ENCODE results near the gene EZH1. TPM values are rescaled to one million over a fixed set of nuclear protein-coding genes. Genes with fewer than 3 reads are reported as not detected.

Gene EZH1
- total RNA-seq, 6 experiments from 2014 or later, result 18.3 to 21.2 (median 19.2) TPM

- TF ChIP-seq CTCF (IDR thresholded peaks at IDR 0.05), result no peak
- DNase-seq, result no peak
- Mint-ChIP-seq H3K27ac (no peak overlapping the region), H3K4me3 (no peak overlapping the region), H3K27me3 (ENCODE audit: insufficient read depth) (peaks cover 37% of the 10 kb centered on the region), H3K36me3 (ENCODE audit: low read depth) (no peaks in the 10 kb centered on the region), H3K9me3 (no peaks in the 10 kb centered on the region), H3K4me1 (ENCODE audit: low read depth) (peaks cover 8% of the 10 kb centered on the region; the same call in 1 of the 2 replicates)
These were observed 6.8 kb upstream of the EZH1 start for GRCh38 chr17:42751628-42752027.

- no peaks in the 10 kb centered on the region for H3K36me3 Mint-ChIP-seq (ENCODE audit: low read depth)
- no peaks in the 10 kb centered on the region for H3K9me3 Mint-ChIP-seq
- no peak overlapping the region for H3K4me3 Mint-ChIP-seq
- no peak for TF ChIP-seq CTCF (IDR thresholded peaks at IDR 0.05)
- peaks cover 8% of the 10 kb centered on the region; the same call in 1 of the 2 replicates for H3K4me1 Mint-ChIP-seq (ENCODE audit: low read depth)
- no peak for DNase-seq
- H3K27ac Mint-ChIP-seq, result no peak overlapping the region
- peaks cover 30% of the 10 kb centered on the region for H3K27me3 Mint-ChIP-seq (ENCODE audit: insufficient read depth)
These were observed 6.0 kb upstream of the EZH1 start for GRCh38 chr17:42750739-42751344.

- no peak for DNase-seq
- Mint-ChIP-seq H3K9me3 (no peaks in the 10 kb centered on the region), H3K27ac (no peak overlapping the region), H3K36me3 (ENCODE audit: low read depth) (no peaks in the 10 kb centered on the region), H3K27me3 (ENCODE audit: insufficient read depth) (peaks cover 23% of the 10 kb centered on the region), H3K4me1 (ENCODE audit: low read depth) (peaks cover 15% of the 10 kb centered on the region), H3K4me3 (no peak overlapping the region)
- TF ChIP-seq CTCF (IDR thresholded peaks at IDR 0.05), result no peak
These were observed 4.3 kb upstream of the EZH1 start for GRCh38 chr17:42748908-42749798.

- H3K27me3 Mint-ChIP-seq (ENCODE audit: insufficient read depth), result peaks cover 18% of the 10 kb centered on the region
- no peaks in the 10 kb centered on the region for H3K36me3 Mint-ChIP-seq (ENCODE audit: low read depth)
- no peak overlapping the region for H3K4me3 Mint-ChIP-seq
- TF ChIP-seq CTCF (IDR thresholded peaks at IDR 0.05), result no peak
- no peak overlapping the region for H3K27ac Mint-ChIP-seq
- H3K4me1 Mint-ChIP-seq (ENCODE audit: low read depth), result peaks cover 23% of the 10 kb centered on the region
- DNase-seq, result no peak
- no peaks in the 10 kb centered on the region for H3K9me3 Mint-ChIP-seq
These were observed 3.5 kb upstream of the EZH1 start for GRCh38 chr17:42748202-42748907.

GRCh38 chr17:42744283-42744805, 496 bp downstream of the EZH1 start:
- TF ChIP-seq CTCF (IDR thresholded peaks at IDR 0.05), result no peak
- H3K4me1 Mint-ChIP-seq (ENCODE audit: low read depth), result peaks cover 22% of the 10 kb centered on the region
- H3K27me3 Mint-ChIP-seq (ENCODE audit: insufficient read depth), result peaks cover 8% of the 10 kb centered on the region
- peak; percentile 41 for DNase-seq
- no peaks in the 10 kb centered on the region for H3K36me3 Mint-ChIP-seq (ENCODE audit: low read depth)
- no peaks in the 10 kb centered on the region for H3K9me3 Mint-ChIP-seq
- peak overlapping the region; percentile 93 for H3K4me3 Mint-ChIP-seq
- peak overlapping the region; percentile 89 for H3K27ac Mint-ChIP-seq

Data from HFFc6 (cell line).